OCI-LY7 (cell line): ENCODE data around the gene GREB1.

ENCODE experiments used
- CTCF ChIP-seq: fragments of 200-600 bp; sonication (generic); conservative IDR thresholded peaks from 2 replicates; pipeline ENCODE4 v1.5.1; 2014; ENCODE audit warnings: mild to moderate bottlenecking, antibody characterized with exemption, low read length, moderate library complexity, mixed read lengths
- EZH2phosphoT487 ChIP-seq: fragments of 200-600 bp; sonication (generic); IDR thresholded peaks from 2 replicates; pipeline ENCODE4 v1.6.1; 2018; ENCODE audit warnings: low read depth, borderline replicate concordance, mild to moderate bottlenecking, mixed run types, antibody characterized with exemption, low read length, moderate library complexity, mixed read lengths

- TF ChIP-seq CTCF (no peak), EZH2phosphoT487 (no peak)
Observed at GRCh38 chr2:11492720-11493119, 41.1 kb upstream of the GREB1 start.
